ENCODE measurements around the gene VRTN. TPM values are rescaled to one million over a fixed set of nuclear protein-coding genes. Genes with fewer than 3 reads are reported as not detected.
"Not testable (repeated sequence)": the region's sequence is repeated elsewhere in the genome, so short reads cannot be mapped to it uniquely, and the experiment has no call there.

VRTN gene
- total RNA-seq, 2 donors from 2014 or later = 0.34 TPM; not detected in 1

GRCh38 chr14:74313601-74314000 lies 34.7 kb upstream of the VRTN start:
- no peaks in the 10 kb centered on the region for H3K4me1 ChIP-seq (replicated peaks)
- no peaks in the 10 kb centered on the region for H3K36me3 ChIP-seq
- H3K4me3 ChIP-seq = no peak overlapping the region
- H3K27me3 ChIP-seq (replicated peaks; ENCODE audit: insufficient read depth) = no peaks in the 10 kb centered on the region
- H3K9me3 ChIP-seq = no peaks in the 10 kb centered on the region
- DNase-seq (ENCODE audit: low spot score) = no peak
- intact Hi-C loops (cut with DNase I) = no loop called here
- TF ChIP-seq POLR2AphosphoS5 (IDR thresholded peaks at IDR 0.05) = no peak
- no peak for TF ChIP-seq CTCF (IDR thresholded peaks at IDR 0.05)
- TF ChIP-seq POLR2A (IDR thresholded peaks at IDR 0.05) = no peak
- H3K27ac ChIP-seq = no peak overlapping the region
- WGBS = 70% methylated on average over 5 of the region's 5 CpGs

- no peak for TF ChIP-seq POLR2AphosphoS5 (IDR thresholded peaks at IDR 0.05)
- TF ChIP-seq CTCF (IDR thresholded peaks at IDR 0.05) = no peak
- TF ChIP-seq POLR2A (IDR thresholded peaks at IDR 0.05) = no peak
- intact Hi-C loops (cut with DNase I) = no loop called here
- H3K27ac ChIP-seq = no peak overlapping the region
- no peaks in the 10 kb centered on the region for H3K27me3 ChIP-seq (replicated peaks; ENCODE audit: insufficient read depth)
- H3K4me3 ChIP-seq = no peak overlapping the region
- no peaks in the 10 kb centered on the region for H3K9me3 ChIP-seq
- H3K4me1 ChIP-seq (replicated peaks) = no peaks in the 10 kb centered on the region
- H3K36me3 ChIP-seq = no peaks in the 10 kb centered on the region
- 90% methylated on average over 4 of the region's 4 CpGs for WGBS
- DNase-seq (ENCODE audit: low spot score) = no peak
Observed at GRCh38 chr14:74314576-74314975, 33.7 kb upstream of the VRTN start.

GRCh38 chr14:74324931-74325361 lies 23.3 kb upstream of the VRTN start:
- WGBS = 72% methylated on average over 3 of the region's 3 CpGs

GRCh38 chr14:74325446-74325845 lies 22.8 kb upstream of the VRTN start:
- intact Hi-C loops (cut with DNase I) = no loop called here
- H3K9me3 ChIP-seq = no peaks in the 10 kb centered on the region
- H3K27me3 ChIP-seq (replicated peaks; ENCODE audit: insufficient read depth) = no peaks in the 10 kb centered on the region
- H3K27ac ChIP-seq = no peak overlapping the region
- H3K4me1 ChIP-seq (replicated peaks) = no peaks in the 10 kb centered on the region
- no peak overlapping the region for H3K4me3 ChIP-seq
- DNase-seq (ENCODE audit: low spot score) = no peak
- no peak for TF ChIP-seq POLR2A (IDR thresholded peaks at IDR 0.05)
- no peak for TF ChIP-seq CTCF (IDR thresholded peaks at IDR 0.05)
- TF ChIP-seq POLR2AphosphoS5 (IDR thresholded peaks at IDR 0.05) = no peak
- no peaks in the 10 kb centered on the region for H3K36me3 ChIP-seq
- WGBS = 88% methylated on average over 3 of the region's 3 CpGs

More at GRCh38 chr14:74324931-74325361, 23.3 kb upstream of the VRTN start:
- H3K27ac ChIP-seq = no peak overlapping the region
- TF ChIP-seq POLR2AphosphoS5 (IDR thresholded peaks at IDR 0.05) (no peak), POLR2A (IDR thresholded peaks at IDR 0.05) (no peak), CTCF (IDR thresholded peaks at IDR 0.05) (peak in 1 of 4 experiments; percentile 26)
- intact Hi-C loops (cut with DNase I) = no loop called here
- no peaks in the 10 kb centered on the region for H3K27me3 ChIP-seq (replicated peaks; ENCODE audit: insufficient read depth)
- no peaks in the 10 kb centered on the region for H3K9me3 ChIP-seq
- no peaks in the 10 kb centered on the region for H3K36me3 ChIP-seq
- no peak for DNase-seq (ENCODE audit: low spot score)
- H3K4me3 ChIP-seq = no peak overlapping the region
- no peaks in the 10 kb centered on the region for H3K4me1 ChIP-seq (replicated peaks)

GRCh38 chr14:74326369-74327152 lies 21.7 kb upstream of the VRTN start:
- no peak for TF ChIP-seq POLR2A (IDR thresholded peaks at IDR 0.05)
- Histone ChIP-seq H3K36me3 (no peaks in the 10 kb centered on the region), H3K27ac (no peak overlapping the region), H3K27me3 (replicated peaks; ENCODE audit: insufficient read depth) (no peaks in the 10 kb centered on the region), H3K4me3 (no peak overlapping the region), H3K9me3 (no peaks in the 10 kb centered on the region), H3K4me1 (replicated peaks) (no peaks in the 10 kb centered on the region)
- no peak for DNase-seq (ENCODE audit: low spot score)
- 29% methylated on average over 10 of the region's 10 CpGs for WGBS
- intact Hi-C loops (cut with DNase I) = no loop called here

GRCh38 chr14:74329950-74330552 lies 18.2 kb upstream of the VRTN start:
- 79% methylated on average over 9 of the region's 9 CpGs for WGBS
- H3K27me3 ChIP-seq (replicated peaks; ENCODE audit: insufficient read depth); H3K4me1 ChIP-seq (replicated peaks); H3K4me3 ChIP-seq; H3K36me3 ChIP-seq; intact Hi-C loops (cut with DNase I); H3K9me3 ChIP-seq; H3K27ac ChIP-seq; DNase-seq (ENCODE audit: low spot score): not testable (repeated sequence)

Data from prostate gland (tissue), 2 donors.